Measurements from ENCODE around the gene TM4SF18. TPM values are rescaled to one million over a fixed set of nuclear protein-coding genes. Genes with fewer than 3 reads are reported as not detected.

TM4SF18 gene, protein sequence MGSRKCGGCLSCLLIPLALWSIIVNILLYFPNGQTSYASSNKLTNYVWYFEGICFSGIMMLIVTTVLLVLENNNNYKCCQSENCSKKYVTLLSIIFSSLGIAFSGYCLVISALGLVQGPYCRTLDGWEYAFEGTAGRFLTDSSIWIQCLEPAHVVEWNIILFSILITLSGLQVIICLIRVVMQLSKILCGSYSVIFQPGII
- 0.46 TPM in 1 of 2 replicates, not detected in the other for total RNA-seq

DNA sequence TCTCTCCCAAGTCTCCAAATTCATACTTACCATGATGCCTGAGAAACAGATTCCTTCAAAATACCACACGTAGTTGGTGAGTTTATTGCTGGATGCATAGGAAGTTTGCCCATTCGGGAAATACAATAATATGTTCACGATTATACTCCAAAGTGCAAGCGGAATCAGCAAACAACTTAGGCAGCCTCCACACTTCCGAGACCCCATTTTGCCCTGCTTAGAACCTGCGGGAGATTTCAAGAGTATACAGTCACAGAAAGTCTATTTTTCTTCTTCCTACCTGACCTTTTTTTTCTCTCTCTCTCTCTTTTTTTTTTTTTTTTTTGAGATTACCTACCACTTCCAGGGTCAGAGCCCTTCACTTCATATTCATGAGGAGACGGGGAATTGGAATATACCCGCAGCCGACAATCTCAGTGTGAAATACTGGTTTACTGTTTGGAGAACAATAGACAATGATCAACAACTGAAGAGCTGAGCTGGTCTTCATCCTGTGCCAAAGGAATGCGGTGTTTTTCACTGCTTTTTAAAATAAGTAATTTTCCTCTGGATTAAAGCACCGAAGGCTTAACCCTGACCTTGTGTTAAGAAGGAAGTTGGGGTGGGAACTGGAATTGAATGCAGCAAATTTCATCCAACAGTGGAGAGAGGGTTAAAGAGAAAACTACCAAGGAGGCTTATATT is at the start of gene TM4SF18:
TSS of gene TM4SF18 (minus strand) at position 461 of the 684 bp plus-strand sequence. CDS start at position 207, 254 bp downstream.

DNA sequence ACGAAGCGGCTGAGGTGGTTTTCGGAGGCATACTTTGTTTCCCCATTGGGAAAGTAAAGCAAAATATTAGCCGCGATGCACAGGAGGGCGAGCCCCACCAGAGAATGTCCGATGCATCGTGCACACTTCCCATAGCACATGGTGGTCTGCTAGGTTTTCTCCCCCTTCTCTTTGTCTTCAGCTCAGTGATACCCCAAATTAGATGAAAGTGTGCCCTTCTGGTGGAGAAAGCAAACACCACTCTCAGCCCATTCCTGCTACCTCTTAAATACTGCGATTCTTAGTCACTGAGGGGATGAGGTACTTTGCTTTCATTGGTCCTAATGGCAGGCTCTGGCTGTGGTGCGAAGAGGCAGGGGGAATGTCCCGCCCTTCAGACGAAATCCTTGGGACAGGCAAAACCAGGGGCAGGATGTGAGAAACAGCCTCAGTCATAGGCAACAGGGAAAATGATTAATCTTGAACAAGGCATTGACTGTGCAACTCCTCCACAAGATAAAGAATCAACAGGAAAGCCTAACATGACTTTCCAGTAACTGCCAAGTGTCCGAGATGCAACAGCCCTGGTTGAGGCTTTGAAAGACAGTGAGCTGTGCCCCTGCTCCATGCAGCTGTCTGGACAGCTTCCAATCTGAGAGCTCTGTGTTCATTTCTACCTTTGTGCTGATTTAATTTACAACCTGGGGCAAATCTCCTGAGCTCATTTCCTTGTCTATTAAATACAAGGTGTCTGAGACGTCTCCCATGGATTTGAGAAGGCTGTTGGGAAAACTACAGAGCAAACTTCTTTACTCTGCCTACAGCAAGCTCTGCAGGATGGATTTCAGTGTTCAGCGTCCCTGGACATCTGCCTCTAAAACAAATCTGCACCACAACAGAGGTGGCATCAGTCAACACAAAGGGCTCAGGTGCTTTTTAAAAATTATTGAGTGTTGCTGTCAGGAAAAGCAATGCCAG is 44.2 kb upstream of the TM4SF18 start, which contains the start of gene TM4SF1:
TSS of gene TM4SF1 (minus strand) at position 242 of the 957 bp plus-strand sequence. CDS start at position 140, 102 bp downstream.

Other genes starting within 250 kb of the TM4SF18 start
- gene HLTF, start 247.1 kb downstream of the TM4SF18 start, total RNA-seq = 14.2 and 24.1 TPM in 2 replicates
- 11.5 and 12.7 TPM in 2 replicates for gene HPS3, start 204.0 kb downstream of the TM4SF18 start, total RNA-seq
- gene CP, start 111.8 kb downstream of the TM4SF18 start, total RNA-seq = not detected in 2 replicates
- 154 and 265 TPM in 2 replicates for gene TM4SF1, start 44.0 kb upstream of the TM4SF18 start, total RNA-seq
- not detected in 2 replicates for gene TM4SF4, start 141.1 kb upstream of the TM4SF18 start, total RNA-seq

Data from hair follicular keratinocyte (primary cell).